HCT116 (cell line): ENCODE results near the gene SUGP1. TPM values are rescaled to one million over a fixed set of nuclear protein-coding genes. Genes with fewer than 3 reads are reported as not detected.

Source experiments
- total RNA-seq: library from RNA; stranded (reverse); gene quantifications from one replicate; pipeline ENCODE4 v1.2.1, GENCODE V29; 2021; ENCODE audit not compliant: unreplicated experiment

The SUGP1 gene
- total RNA-seq, 1 experiment from 2014 or later, result 47.6 TPM

Other genes starting within 250 kb of the SUGP1 start
- gene TMEM161A, start 182.0 kb downstream of the SUGP1 start, total RNA-seq, result 76.0 TPM
- 7.9 TPM for gene MEF2B, start 150.2 kb downstream of the SUGP1 start, total RNA-seq
- gene BORCS8, start 128.4 kb downstream of the SUGP1 start, total RNA-seq, result 17.1 TPM
- gene RFXANK, start 128.3 kb downstream of the SUGP1 start, total RNA-seq, result 78.9 TPM
- gene NR2C2AP, start 117.1 kb downstream of the SUGP1 start, total RNA-seq, result 45.3 TPM
- 0.07 TPM for gene NCAN, start 108.6 kb downstream of the SUGP1 start, total RNA-seq
- gene TM6SF2, start 47.2 kb downstream of the SUGP1 start, total RNA-seq, result not detected
- gene MAU2, start 320 bp upstream of the SUGP1 start, total RNA-seq, result 36.2 TPM
- 130 TPM for gene GATAD2A, start 85.2 kb upstream of the SUGP1 start, total RNA-seq
- 4.1 TPM for gene TSSK6, start 195.0 kb upstream of the SUGP1 start, total RNA-seq
- gene NDUFA13, start 195.7 kb upstream of the SUGP1 start, total RNA-seq, result 339 TPM
- gene YJEFN3, start 208.4 kb upstream of the SUGP1 start, total RNA-seq, result 25.3 TPM
- gene CILP2, start 217.8 kb upstream of the SUGP1 start, total RNA-seq, result 13.1 TPM